WTC11 (cell line): ENCODE data around the gene ALAS1. TPM values are rescaled to one million over a fixed set of nuclear protein-coding genes. Genes with fewer than 3 reads are reported as not detected.

Experiments used
- ATAC-seq: fragments of 200-7000 bp; cut with Tn5 transposase; 2 replicates; pipeline ENCODE4 v1.10.0; 2021; ENCODE audit warnings: mild to moderate bottlenecking, moderate library complexity
- CTCF ChIA-PET: fragments of 300-600 bp; sonication (Branson Sonifier 250); formaldehyde crosslinking; loops from one replicate; lab custom pipeline; 2021; ENCODE audit warnings: antibody characterized with exemption; lab: Charles Lee
- POLR2A ChIA-PET: fragments of 350-600 bp; sonication (Branson Sonifier 250); formaldehyde crosslinking; loops from one replicate; lab custom pipeline; 2021; ENCODE audit warnings: antibody characterized with exemption; lab: Charles Lee
- DNase-seq: peaks from one replicate; pipeline ENCODE4 v3.0.0; 2021; ENCODE audit warnings: low spot score
- H3K27ac Mint-ChIP-seq: 2 replicates; pipeline ENCODE4 v1.8.0; 2021; ENCODE audit warnings: mixed read lengths
- H3K27me3 Mint-ChIP-seq: 2 replicates; pipeline ENCODE4 v1.8.0; 2021; ENCODE audit warnings: low read depth, mild to moderate bottlenecking, moderate library complexity, mixed read lengths
- H3K36me3 Mint-ChIP-seq: 2 replicates; pipeline ENCODE4 v1.8.0; 2021; ENCODE audit warnings: mixed read lengths
- H3K4me1 Mint-ChIP-seq: 2 replicates; pipeline ENCODE4 v1.8.0; 2022; ENCODE audit warnings: mixed read lengths
- H3K4me3 Mint-ChIP-seq: 2 replicates; pipeline ENCODE4 v1.8.0; 2021; ENCODE audit warnings: mild to moderate bottlenecking, moderate library complexity, mixed read lengths
- H3K9me3 Mint-ChIP-seq: 2 replicates; pipeline ENCODE4 v1.8.0; 2021; ENCODE audit warnings: mixed read lengths
- ARID4B ChIP-seq: sonication (generic); formaldehyde crosslinking; IDR thresholded peaks from 2 replicates; pipeline ENCODE4 v1.8.0; 2023; ENCODE audit warnings: missing genetic modification reagents, mild to moderate bottlenecking, borderline replicate concordance
- ATF2 ChIP-seq: sonication (generic); formaldehyde crosslinking; IDR thresholded peaks from 2 replicates; pipeline ENCODE4 v1.8.1; 2022; ENCODE audit warnings: low read depth, missing genetic modification reagents, borderline replicate concordance
- E2F4 ChIP-seq: sonication (generic); formaldehyde crosslinking; IDR thresholded peaks from 2 replicates; pipeline ENCODE4 v1.8.1; 2022; ENCODE audit warnings: low read depth, mild to moderate bottlenecking, moderate library complexity, missing genetic modification reagents, borderline replicate concordance
- ELF4 ChIP-seq: sonication (generic); formaldehyde crosslinking; IDR thresholded peaks from 2 replicates; pipeline ENCODE4 v1.8.1; 2022; ENCODE audit warnings: low read depth, mild to moderate bottlenecking, moderate library complexity, missing genetic modification reagents
- ERG ChIP-seq: fragments of 250-450 bp; sonication (Bioruptor Pico); IDR thresholded peaks from 2 replicates; pipeline ENCODE4 v1.8.0; 2021; ENCODE audit warnings: mild to moderate bottlenecking
- FOXJ3 ChIP-seq: sonication (generic); formaldehyde crosslinking; IDR thresholded peaks from 2 replicates; pipeline ENCODE4 v1.9.0; 2021; ENCODE audit warnings: missing genetic modification reagents, mild to moderate bottlenecking, borderline replicate concordance
- GRHL2 ChIP-seq: fragments of 250-450 bp; sonication (Bioruptor Pico); IDR thresholded peaks from 2 replicates; pipeline ENCODE4 v1.8.0; 2022; ENCODE audit warnings: mild to moderate bottlenecking, moderate library complexity; ENCODE audit not compliant: insufficient replicate concordance, severe bottlenecking
- JUN ChIP-seq: sonication (generic); formaldehyde crosslinking; IDR thresholded peaks from 2 replicates; pipeline ENCODE4 v1.8.0; 2023; ENCODE audit warnings: mild to moderate bottlenecking, missing genetic modification reagents
- MAX ChIP-seq: sonication (generic); formaldehyde crosslinking; IDR thresholded peaks from 2 replicates; pipeline ENCODE4 v1.8.0; 2022; ENCODE audit warnings: mild to moderate bottlenecking, missing genetic modification reagents
- PRDM15 ChIP-seq: sonication (generic); formaldehyde crosslinking; IDR thresholded peaks from 2 replicates; pipeline ENCODE4 v1.8.0; 2022; ENCODE audit warnings: missing genetic modification reagents
- SMAD3 ChIP-seq: sonication (generic); formaldehyde crosslinking; IDR thresholded peaks from 2 replicates; pipeline ENCODE4 v1.8.0; 2022; ENCODE audit warnings: missing genetic modification reagents, mild to moderate bottlenecking, borderline replicate concordance
- SP1 ChIP-seq: sonication (generic); formaldehyde crosslinking; conservative IDR thresholded peaks from 2 replicates; pipeline ENCODE4 v1.8.1; 2022; ENCODE audit warnings: missing genetic modification reagents
- TCF7 ChIP-seq: sonication (generic); formaldehyde crosslinking; IDR thresholded peaks from 2 replicates; pipeline ENCODE4 v1.8.0; 2022; ENCODE audit warnings: mild to moderate bottlenecking, low read depth, missing genetic modification reagents, moderate library complexity
- USF2 ChIP-seq: sonication (generic); formaldehyde crosslinking; IDR thresholded peaks from 2 replicates; pipeline ENCODE4 v1.8.1; 2023; ENCODE audit warnings: mild to moderate bottlenecking, missing genetic modification reagents, moderate library complexity
- ZNF671 ChIP-seq: fragments of 250-450 bp; sonication (Bioruptor Pico); IDR thresholded peaks from 2 replicates; pipeline ENCODE4 v1.8.0; 2021; ENCODE audit warnings: mild to moderate bottlenecking
- total RNA-seq: library from RNA; stranded (reverse); gene quantifications from 3 replicates; pipeline ENCODE4 v1.2.3, GENCODE V29; 2021
- TF ChIP-seq, protein P1 (sequence below): sonication (generic); formaldehyde crosslinking; IDR thresholded peaks from 2 replicates; pipeline ENCODE4 v1.8.1; 2022; ENCODE audit warnings: mild to moderate bottlenecking, missing genetic modification reagents, moderate library complexity, borderline replicate concordance
- TF ChIP-seq, protein P2 (sequence below): sonication (generic); formaldehyde crosslinking; IDR thresholded peaks from 2 replicates; pipeline ENCODE4 v1.8.1; 2022; ENCODE audit warnings: mild to moderate bottlenecking, moderate library complexity, missing genetic modification reagents

ALAS1 gene
- total RNA-seq, 1 experiment from 2014 or later = 39.1 TPM

DNA sequence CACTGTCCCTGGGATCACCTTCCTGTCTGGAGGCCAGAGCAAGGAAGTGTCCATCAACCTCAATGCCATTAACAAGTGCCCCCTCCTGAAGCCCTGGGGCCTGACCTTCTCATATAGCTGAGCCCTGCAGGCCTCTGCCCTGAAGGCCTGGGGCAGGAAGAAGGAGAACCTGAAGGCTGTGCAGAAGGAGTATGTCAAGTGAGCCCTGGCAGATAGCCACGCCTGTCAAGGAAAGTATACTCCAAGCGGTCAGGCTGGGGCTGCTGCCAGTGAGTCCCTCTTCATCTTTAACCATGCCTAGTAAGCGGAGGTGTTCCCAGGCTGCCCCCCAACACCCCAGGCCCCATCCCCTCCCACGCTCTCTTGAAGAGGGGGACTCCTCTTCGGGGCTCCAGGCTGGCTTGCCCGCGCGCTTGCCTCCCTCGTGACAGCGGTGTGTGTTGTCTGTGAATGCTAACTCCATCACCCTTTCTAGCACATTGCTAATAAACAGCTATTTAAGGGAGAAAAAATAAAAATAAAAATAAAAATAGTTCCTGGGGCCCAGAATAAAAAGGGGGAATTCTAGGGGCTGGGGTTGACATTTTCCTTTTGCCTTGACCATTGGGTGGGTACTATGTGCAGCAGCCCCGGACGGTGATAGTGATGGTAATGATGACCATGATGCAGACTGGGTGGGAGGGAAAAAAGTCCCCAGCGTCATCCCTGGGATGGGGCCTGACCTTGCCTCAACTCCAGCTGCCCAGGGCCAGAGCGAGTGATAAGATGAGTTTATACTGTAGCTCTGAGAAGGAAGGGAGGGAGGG is 3.3 kb upstream of the ALAS1 start (continued):
- no peak for TF ChIP-seq ATF2 (CRISPR knock-in tag)
- no peak for TF ChIP-seq JUN

DNA sequence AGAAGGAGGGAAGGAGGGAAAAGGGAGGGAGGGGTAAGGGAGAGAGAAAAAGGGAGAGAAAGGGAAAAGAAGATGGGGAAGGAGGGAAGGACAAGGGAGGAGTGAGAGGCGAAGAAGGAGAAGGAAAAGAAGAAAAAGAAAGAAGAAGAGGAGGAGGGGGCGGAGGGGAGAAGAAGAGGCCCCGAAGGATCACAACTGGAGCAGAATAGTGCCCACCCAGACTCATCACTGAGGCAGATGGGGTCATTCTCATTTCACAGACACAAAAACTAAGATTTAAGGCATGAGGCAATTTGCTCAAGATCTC is 2.7 kb upstream of the ALAS1 start:
- TF ChIP-seq MAX (CRISPR knock-in tag) (no peak), ZNF671 (CRISPR knock-in tag) (no peak), USF2 (no peak), ARID4B (no peak), GRHL2 (CRISPR knock-in tag) (no peak), ERG (CRISPR knock-in tag) (no peak), PRDM15 (no peak), E2F4 (CRISPR knock-in tag) (no peak), SP1 (CRISPR knock-in tag) (no peak), FOXJ3 (no peak), ELF4 (CRISPR knock-in tag) (no peak), TCF7 (CRISPR knock-in tag) (no peak), SMAD3 (CRISPR knock-in tag) (no peak)
- TF ChIP-seq, protein P1, sequence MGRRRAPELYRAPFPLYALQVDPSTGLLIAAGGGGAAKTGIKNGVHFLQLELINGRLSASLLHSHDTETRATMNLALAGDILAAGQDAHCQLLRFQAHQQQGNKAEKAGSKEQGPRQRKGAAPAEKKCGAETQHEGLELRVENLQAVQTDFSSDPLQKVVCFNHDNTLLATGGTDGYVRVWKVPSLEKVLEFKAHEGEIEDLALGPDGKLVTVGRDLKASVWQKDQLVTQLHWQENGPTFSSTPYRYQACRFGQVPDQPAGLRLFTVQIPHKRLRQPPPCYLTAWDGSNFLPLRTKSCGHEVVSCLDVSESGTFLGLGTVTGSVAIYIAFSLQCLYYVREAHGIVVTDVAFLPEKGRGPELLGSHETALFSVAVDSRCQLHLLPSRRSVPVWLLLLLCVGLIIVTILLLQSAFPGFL (CRISPR knock-in tag) = no peak
- TF ChIP-seq, protein P2, sequence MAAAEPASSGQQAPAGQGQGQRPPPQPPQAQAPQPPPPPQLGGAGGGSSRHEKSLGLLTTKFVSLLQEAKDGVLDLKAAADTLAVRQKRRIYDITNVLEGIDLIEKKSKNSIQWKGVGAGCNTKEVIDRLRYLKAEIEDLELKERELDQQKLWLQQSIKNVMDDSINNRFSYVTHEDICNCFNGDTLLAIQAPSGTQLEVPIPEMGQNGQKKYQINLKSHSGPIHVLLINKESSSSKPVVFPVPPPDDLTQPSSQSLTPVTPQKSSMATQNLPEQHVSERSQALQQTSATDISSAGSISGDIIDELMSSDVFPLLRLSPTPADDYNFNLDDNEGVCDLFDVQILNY (CRISPR knock-in tag) = no peak
- H3K4me1 Mint-ChIP-seq = peaks cover 15% of the 10 kb centered on the region
- no peak overlapping the region for H3K4me3 Mint-ChIP-seq
- no peaks in the 10 kb centered on the region for H3K9me3 Mint-ChIP-seq
- ChIA-PET POLR2A (no interaction called here), CTCF (interaction anchor here (0.5 to 2.6 kb wide), 3 partner anchors 10 to 25 kb away, joined by 3 to 8 read pairs (median 4); no protein-coding TSS in a partner anchor)
- H3K27ac Mint-ChIP-seq = no peak overlapping the region
- peaks cover 11% of the 10 kb centered on the region for H3K27me3 Mint-ChIP-seq
- H3K36me3 Mint-ChIP-seq = peaks cover 3% of the 10 kb centered on the region
- no peak for DNase-seq
- ATAC-seq = no peak
